Neutrophil (primary cell): ENCODE data around the gene SOX1.

ENCODE experiments used
- H3K27ac ChIP-seq: fragments of 200-600 bp; sonication (generic); 2 replicates; pipeline ENCODE4 v1.5.1; 2016; ENCODE audit warnings: mild to moderate bottlenecking, moderate library complexity
- H3K27me3 ChIP-seq: fragments of 200-600 bp; sonication (generic); 2 replicates; pipeline ENCODE4 v1.6.0; 2016; ENCODE audit warnings: mild to moderate bottlenecking
- H3K36me3 ChIP-seq: fragments of 200-600 bp; sonication (generic); 2 replicates; pipeline ENCODE4 v1.5.1; 2017
- H3K4me1 ChIP-seq, 2 experiments: fragments of 200-600 bp in 1 of 2; sonication (generic) in 1 of 2; 1 replicate in 1 of 2; 2 replicates in 1 of 2; pipeline versions ENCODE4 v1.5.1 to v1.6.1; 2013 to 2016; ENCODE audit warnings: low read depth in 1 of 2, low read length in 1 of 2, mild to moderate bottlenecking in 1 of 2, moderate library complexity in 1 of 2; ENCODE audit not compliant: control insufficient read depth in 1 of 2, insufficient read depth in 1 of 2
- H3K4me3 ChIP-seq, 2 experiments: fragments of 200-600 bp in 1 of 2; sonication (generic) in 1 of 2; 1 replicate in 1 of 2; 2 replicates in 1 of 2; pipeline ENCODE4 v1.5.1; 2013 to 2016; ENCODE audit warnings: low read depth in 1 of 2, low read length in 1 of 2, mild to moderate bottlenecking in 1 of 2, moderate library complexity in 1 of 2
- H3K9me3 ChIP-seq: fragments of 200-600 bp; sonication (generic); 2 replicates; pipeline ENCODE4 v1.5.1; 2016
- CTCF ChIP-seq: fragments of 200-600 bp; sonication (generic); IDR thresholded peaks from 2 replicates; pipeline ENCODE4 v1.5.1; 2016; ENCODE audit warnings: antibody characterized with exemption

SOX1 gene

GRCh38 chr13:112058941-112059340, 8.0 kb upstream of the SOX1 start:
- H3K9me3 ChIP-seq = no peaks in the 10 kb centered on the region
- TF ChIP-seq CTCF = no peak
- H3K27ac ChIP-seq = no peak overlapping the region
- H3K36me3 ChIP-seq = no peaks in the 10 kb centered on the region
- H3K4me1 ChIP-seq = peaks cover 0 to 7% of the 10 kb centered on the region in 2 experiments
- peaks cover 100% of the 10 kb centered on the region for H3K27me3 ChIP-seq
- no peak overlapping the region for H3K4me3 ChIP-seq

DNA sequence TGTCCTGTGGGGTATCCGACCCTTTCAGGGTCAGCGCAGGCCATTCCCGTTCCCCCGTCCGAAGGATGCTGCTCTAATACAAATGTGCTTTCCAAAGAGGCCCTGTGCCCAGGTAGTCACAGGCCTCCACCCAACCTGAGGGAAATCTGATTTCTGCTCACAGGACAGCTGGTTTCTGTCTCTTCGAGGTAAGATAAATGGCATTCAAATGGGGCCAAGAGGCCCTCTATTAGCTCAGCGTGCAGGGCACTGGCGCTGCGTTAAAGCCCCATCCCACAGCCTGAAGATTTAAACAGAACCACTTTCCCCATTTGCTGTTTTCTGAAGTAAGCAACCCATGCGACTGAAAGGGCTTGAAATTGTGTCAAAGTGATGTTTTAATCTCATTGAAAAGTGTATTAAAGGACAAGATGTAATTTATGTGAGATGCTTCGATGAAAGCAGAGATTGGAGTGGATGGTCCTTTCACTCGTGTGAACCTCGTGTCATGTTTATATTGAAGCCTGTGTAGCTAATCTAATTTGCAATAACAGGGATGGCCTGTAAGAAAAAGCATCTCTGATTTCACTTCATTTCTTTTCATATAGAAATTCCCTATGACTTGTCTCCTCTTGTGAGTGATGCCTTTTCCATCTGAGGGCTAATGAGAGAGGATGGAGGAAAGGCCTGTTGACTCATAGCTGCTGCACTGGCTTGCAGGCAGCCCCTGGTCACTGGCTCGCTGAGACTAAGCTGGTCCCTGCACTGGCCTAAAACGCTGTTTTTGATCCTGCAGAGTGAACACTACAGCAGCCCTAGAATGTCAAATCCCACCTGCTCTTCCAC, 7.3 kb upstream of the SOX1 start:
- no peak overlapping the region for H3K27ac ChIP-seq
- no peak overlapping the region for H3K4me3 ChIP-seq
- no peaks in the 10 kb centered on the region for H3K9me3 ChIP-seq
- peaks cover 0 to 7% of the 10 kb centered on the region in 2 experiments for H3K4me1 ChIP-seq
- H3K27me3 ChIP-seq = peaks cover 100% of the 10 kb centered on the region
- TF ChIP-seq CTCF = no peak
- H3K36me3 ChIP-seq = no peaks in the 10 kb centered on the region

- no peak overlapping the region for H3K27ac ChIP-seq
- H3K4me1 ChIP-seq = peaks cover 0 to 7% of the 10 kb centered on the region in 2 experiments
- H3K9me3 ChIP-seq = no peaks in the 10 kb centered on the region
- peaks cover 100% of the 10 kb centered on the region for H3K27me3 ChIP-seq
- H3K36me3 ChIP-seq = no peaks in the 10 kb centered on the region
- TF ChIP-seq CTCF = no peak
- H3K4me3 ChIP-seq = no peak overlapping the region
Observed at GRCh38 chr13:112060282-112060830, 6.6 kb upstream of the SOX1 start.

GRCh38 chr13:112060899-112061366, 6.0 kb upstream of the SOX1 start:
- Histone ChIP-seq H3K27ac (no peak overlapping the region), H3K9me3 (no peaks in the 10 kb centered on the region), H3K36me3 (no peaks in the 10 kb centered on the region), H3K4me1 (peaks cover 0 to 7% of the 10 kb centered on the region in 2 experiments), H3K4me3 (no peak overlapping the region), H3K27me3 (peaks cover 100% of the 10 kb centered on the region)
- no peak for TF ChIP-seq CTCF

GRCh38 chr13:112061367-112062061, 5.4 kb upstream of the SOX1 start:
- H3K4me1 ChIP-seq = peaks cover 0 to 7% of the 10 kb centered on the region in 2 experiments
- no peak for TF ChIP-seq CTCF
- H3K27me3 ChIP-seq = peaks cover 100% of the 10 kb centered on the region
- H3K27ac ChIP-seq = no peak overlapping the region
- no peaks in the 10 kb centered on the region for H3K9me3 ChIP-seq
- H3K36me3 ChIP-seq = no peaks in the 10 kb centered on the region
- H3K4me3 ChIP-seq = no peak overlapping the region
